ENCODE data around the gene CHMP4B.

The CHMP4B gene

GRCh38 chr20:33816191-33816590 is 5.0 kb downstream of the CHMP4B start:
- Histone ChIP-seq H3K9me3 (ENCODE audit: control insufficient read depth in 1 of 2, low read length in 2 of 2) (no peaks in the 10 kb centered on the region), H3K27ac (ENCODE audit: low read depth, low read length) (no peak overlapping the region), H3K4me1 (ENCODE audit: control insufficient read depth in 1 of 2, insufficient read depth in 2 of 2, low read length in 2 of 2) (peaks cover 55 to 62% of the 10 kb centered on the region in 2 donors), H3K4me3 (ENCODE audit: low read depth in 1 of 2, low read length in 2 of 2) (no peak overlapping the region), H3K9ac (ENCODE audit: low read depth in 1 of 2, low read length in 2 of 2) (no peak overlapping the region), H3K36me3 (ENCODE audit: control insufficient read depth in 1 of 2, insufficient read depth in 2 of 2, low read length in 2 of 2) (peaks cover 5 to 9% of the 10 kb centered on the region in 2 donors), H3K27me3 (ENCODE audit: control insufficient read depth in 1 of 2, insufficient read depth in 2 of 2, low read length in 2 of 2) (no peaks in the 10 kb centered on the region)

- H3K27ac ChIP-seq (ENCODE audit: low read depth, low read length) = no peak overlapping the region
- H3K4me1 ChIP-seq (ENCODE audit: control insufficient read depth in 1 of 2, insufficient read depth in 2 of 2, low read length in 2 of 2) = peaks cover 55 to 61% of the 10 kb centered on the region in 2 donors
Observed at GRCh38 chr20:33817411-33817810, 6.3 kb downstream of the CHMP4B start.

DNA sequence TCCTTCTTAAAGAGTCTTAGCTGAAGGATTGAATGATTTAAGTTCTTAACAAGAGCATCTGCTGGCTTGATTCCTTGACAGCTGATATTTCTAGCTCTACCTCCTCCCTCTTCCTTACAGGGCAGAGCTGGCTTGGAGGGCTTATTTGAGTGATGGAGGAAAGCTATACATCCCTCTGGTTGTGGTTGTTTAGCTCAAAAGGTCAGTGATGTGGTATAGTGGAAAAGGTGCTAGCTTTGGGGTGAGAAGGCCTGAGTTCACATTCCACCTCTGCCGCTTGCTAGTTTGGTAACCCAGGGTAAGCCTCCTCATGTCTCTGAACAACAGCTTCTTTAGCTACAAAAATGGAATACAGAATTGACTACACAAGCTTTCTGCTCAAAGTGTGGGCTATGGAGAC is 8.3 kb downstream of the CHMP4B start:
- no peaks in the 10 kb centered on the region for H3K9me3 ChIP-seq (ENCODE audit: control insufficient read depth in 1 of 2, low read length in 2 of 2)
- no peak overlapping the region for H3K27ac ChIP-seq (ENCODE audit: low read depth, low read length)
- no peak overlapping the region for H3K9ac ChIP-seq (ENCODE audit: low read depth in 1 of 2, low read length in 2 of 2)
- no peaks in the 10 kb centered on the region for H3K27me3 ChIP-seq (ENCODE audit: control insufficient read depth in 1 of 2, insufficient read depth in 2 of 2, low read length in 2 of 2)
- H3K4me1 ChIP-seq (ENCODE audit: control insufficient read depth in 1 of 2, insufficient read depth in 2 of 2, low read length in 2 of 2) = peaks cover 44 to 46% of the 10 kb centered on the region in 2 donors
- H3K4me3 ChIP-seq (ENCODE audit: low read depth in 1 of 2, low read length in 2 of 2) = no peak overlapping the region
- H3K36me3 ChIP-seq (ENCODE audit: control insufficient read depth in 1 of 2, insufficient read depth in 2 of 2, low read length in 2 of 2) = peaks cover 7 to 13% of the 10 kb centered on the region in 2 donors

More at GRCh38 chr20:33817411-33817810, 6.3 kb downstream of the CHMP4B start:
- Histone ChIP-seq H3K9me3 (ENCODE audit: control insufficient read depth in 1 of 2, low read length in 2 of 2) (no peaks in the 10 kb centered on the region), H3K9ac (ENCODE audit: low read depth in 1 of 2, low read length in 2 of 2) (no peak overlapping the region), H3K27me3 (ENCODE audit: control insufficient read depth in 1 of 2, insufficient read depth in 2 of 2, low read length in 2 of 2) (no peaks in the 10 kb centered on the region), H3K4me3 (ENCODE audit: low read depth in 1 of 2, low read length in 2 of 2) (no peak overlapping the region), H3K36me3 (ENCODE audit: control insufficient read depth in 1 of 2, insufficient read depth in 2 of 2, low read length in 2 of 2) (peaks cover 5 to 9% of the 10 kb centered on the region in 2 donors)

DNA sequence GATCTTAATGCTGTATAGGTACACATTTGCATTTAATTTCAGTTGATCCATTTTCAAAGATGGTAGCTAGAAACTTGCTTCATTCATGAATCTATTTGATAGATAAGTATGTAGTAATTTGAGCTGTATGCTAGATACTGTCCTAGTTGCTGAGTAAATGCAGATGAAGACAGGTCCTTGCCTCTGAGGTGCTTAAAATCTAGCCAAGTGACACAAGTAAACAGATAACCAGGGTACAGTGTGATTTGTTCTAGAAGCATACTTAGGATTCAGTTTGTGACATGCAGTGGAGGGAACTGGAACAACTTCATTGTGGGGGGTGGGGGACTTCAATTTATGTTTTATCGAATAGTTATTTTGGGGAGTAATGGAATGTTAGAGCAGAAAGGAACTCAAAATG is 9.2 kb downstream of the CHMP4B start:
- Histone ChIP-seq H3K36me3 (ENCODE audit: control insufficient read depth in 1 of 2, insufficient read depth in 2 of 2, low read length in 2 of 2) (peaks cover 7 to 11% of the 10 kb centered on the region in 2 donors), H3K27ac (ENCODE audit: low read depth, low read length) (no peak overlapping the region), H3K9ac (ENCODE audit: low read depth in 1 of 2, low read length in 2 of 2) (no peak overlapping the region), H3K9me3 (ENCODE audit: control insufficient read depth in 1 of 2, low read length in 2 of 2) (no peaks in the 10 kb centered on the region), H3K4me1 (ENCODE audit: control insufficient read depth in 1 of 2, insufficient read depth in 2 of 2, low read length in 2 of 2) (peaks cover 46% of the 10 kb centered on the region in 2 donors), H3K27me3 (ENCODE audit: control insufficient read depth in 1 of 2, insufficient read depth in 2 of 2, low read length in 2 of 2) (no peaks in the 10 kb centered on the region), H3K4me3 (ENCODE audit: low read depth in 1 of 2, low read length in 2 of 2) (no peak overlapping the region)

GRCh38 chr20:33821270-33821836 is 10.2 kb downstream of the CHMP4B start:
- H3K36me3 ChIP-seq (ENCODE audit: control insufficient read depth in 1 of 2, insufficient read depth in 2 of 2, low read length in 2 of 2) = peaks cover 2 to 4% of the 10 kb centered on the region in 2 donors
- H3K9me3 ChIP-seq (ENCODE audit: control insufficient read depth in 1 of 2, low read length in 2 of 2) = no peaks in the 10 kb centered on the region
- H3K27ac ChIP-seq (ENCODE audit: low read depth, low read length) = no peak overlapping the region
- no peak overlapping the region for H3K4me3 ChIP-seq (ENCODE audit: low read depth in 1 of 2, low read length in 2 of 2)
- H3K27me3 ChIP-seq (ENCODE audit: control insufficient read depth in 1 of 2, insufficient read depth in 2 of 2, low read length in 2 of 2) = no peaks in the 10 kb centered on the region
- peaks cover 46 to 48% of the 10 kb centered on the region in 2 donors for H3K4me1 ChIP-seq (ENCODE audit: control insufficient read depth in 1 of 2, insufficient read depth in 2 of 2, low read length in 2 of 2)
- no peak overlapping the region for H3K9ac ChIP-seq (ENCODE audit: low read depth in 1 of 2, low read length in 2 of 2)

GRCh38 chr20:33822423-33822822 is 11.3 kb downstream of the CHMP4B start:
- no peak overlapping the region for H3K4me3 ChIP-seq (ENCODE audit: low read depth in 1 of 2, low read length in 2 of 2)
- H3K4me1 ChIP-seq (ENCODE audit: control insufficient read depth in 1 of 2, insufficient read depth in 2 of 2, low read length in 2 of 2) = peaks cover 49 to 51% of the 10 kb centered on the region in 2 donors
- H3K27me3 ChIP-seq (ENCODE audit: control insufficient read depth in 1 of 2, insufficient read depth in 2 of 2, low read length in 2 of 2) = no peaks in the 10 kb centered on the region
- H3K36me3 ChIP-seq (ENCODE audit: control insufficient read depth in 1 of 2, insufficient read depth in 2 of 2, low read length in 2 of 2) = peaks cover 2 to 4% of the 10 kb centered on the region in 2 donors
- H3K9ac ChIP-seq (ENCODE audit: low read depth in 1 of 2, low read length in 2 of 2) = no peak overlapping the region
- no peaks in the 10 kb centered on the region for H3K9me3 ChIP-seq (ENCODE audit: control insufficient read depth in 1 of 2, low read length in 2 of 2)
- no peak overlapping the region for H3K27ac ChIP-seq (ENCODE audit: low read depth, low read length)

DNA sequence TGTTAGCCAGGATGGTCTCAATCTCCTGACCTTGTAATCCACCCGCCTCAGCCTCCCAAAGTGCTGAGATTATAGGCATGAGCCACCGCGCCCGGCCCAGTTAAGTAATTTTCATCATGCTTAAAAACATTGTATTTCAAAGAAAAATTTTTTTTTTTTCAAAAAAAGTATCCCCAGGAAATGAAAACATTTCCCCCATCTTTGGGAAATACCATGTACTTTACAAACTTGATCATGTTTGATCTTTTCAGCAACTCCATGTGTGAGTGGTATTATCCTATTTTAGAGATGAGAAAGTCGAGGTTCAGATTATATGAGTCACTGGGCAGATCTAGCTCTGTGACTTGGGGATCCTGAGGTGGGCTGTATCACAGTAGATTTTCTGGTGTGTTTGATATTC is 11.8 kb downstream of the CHMP4B start:
- Histone ChIP-seq H3K27ac (ENCODE audit: low read depth, low read length) (no peak overlapping the region), H3K4me1 (ENCODE audit: control insufficient read depth in 1 of 2, insufficient read depth in 2 of 2, low read length in 2 of 2) (peaks cover 49 to 51% of the 10 kb centered on the region in 2 donors), H3K4me3 (ENCODE audit: low read depth in 1 of 2, low read length in 2 of 2) (no peak overlapping the region), H3K36me3 (ENCODE audit: control insufficient read depth in 1 of 2, insufficient read depth in 2 of 2, low read length in 2 of 2) (peaks cover 2 to 4% of the 10 kb centered on the region in 2 donors), H3K9me3 (ENCODE audit: control insufficient read depth in 1 of 2, low read length in 2 of 2) (no peaks in the 10 kb centered on the region), H3K27me3 (ENCODE audit: control insufficient read depth in 1 of 2, insufficient read depth in 2 of 2, low read length in 2 of 2) (no peaks in the 10 kb centered on the region), H3K9ac (ENCODE audit: low read depth in 1 of 2, low read length in 2 of 2) (no peak overlapping the region)

- H3K27me3 ChIP-seq (ENCODE audit: control insufficient read depth in 1 of 2, insufficient read depth in 2 of 2, low read length in 2 of 2) = no peaks in the 10 kb centered on the region
- no peak overlapping the region for H3K9ac ChIP-seq (ENCODE audit: low read depth in 1 of 2, low read length in 2 of 2)
- H3K36me3 ChIP-seq (ENCODE audit: control insufficient read depth in 1 of 2, insufficient read depth in 2 of 2, low read length in 2 of 2) = peaks cover 2 to 4% of the 10 kb centered on the region in 2 donors
- H3K27ac ChIP-seq (ENCODE audit: low read depth, low read length) = no peak overlapping the region
- H3K4me1 ChIP-seq (ENCODE audit: control insufficient read depth in 1 of 2, insufficient read depth in 2 of 2, low read length in 2 of 2) = peaks cover 61 to 63% of the 10 kb centered on the region in 2 donors
- H3K9me3 ChIP-seq (ENCODE audit: control insufficient read depth in 1 of 2, low read length in 2 of 2) = no peaks in the 10 kb centered on the region
- H3K4me3 ChIP-seq (ENCODE audit: low read depth in 1 of 2, low read length in 2 of 2) = no peak overlapping the region
Observed at GRCh38 chr20:33824852-33825251, 13.7 kb downstream of the CHMP4B start.

DNA sequence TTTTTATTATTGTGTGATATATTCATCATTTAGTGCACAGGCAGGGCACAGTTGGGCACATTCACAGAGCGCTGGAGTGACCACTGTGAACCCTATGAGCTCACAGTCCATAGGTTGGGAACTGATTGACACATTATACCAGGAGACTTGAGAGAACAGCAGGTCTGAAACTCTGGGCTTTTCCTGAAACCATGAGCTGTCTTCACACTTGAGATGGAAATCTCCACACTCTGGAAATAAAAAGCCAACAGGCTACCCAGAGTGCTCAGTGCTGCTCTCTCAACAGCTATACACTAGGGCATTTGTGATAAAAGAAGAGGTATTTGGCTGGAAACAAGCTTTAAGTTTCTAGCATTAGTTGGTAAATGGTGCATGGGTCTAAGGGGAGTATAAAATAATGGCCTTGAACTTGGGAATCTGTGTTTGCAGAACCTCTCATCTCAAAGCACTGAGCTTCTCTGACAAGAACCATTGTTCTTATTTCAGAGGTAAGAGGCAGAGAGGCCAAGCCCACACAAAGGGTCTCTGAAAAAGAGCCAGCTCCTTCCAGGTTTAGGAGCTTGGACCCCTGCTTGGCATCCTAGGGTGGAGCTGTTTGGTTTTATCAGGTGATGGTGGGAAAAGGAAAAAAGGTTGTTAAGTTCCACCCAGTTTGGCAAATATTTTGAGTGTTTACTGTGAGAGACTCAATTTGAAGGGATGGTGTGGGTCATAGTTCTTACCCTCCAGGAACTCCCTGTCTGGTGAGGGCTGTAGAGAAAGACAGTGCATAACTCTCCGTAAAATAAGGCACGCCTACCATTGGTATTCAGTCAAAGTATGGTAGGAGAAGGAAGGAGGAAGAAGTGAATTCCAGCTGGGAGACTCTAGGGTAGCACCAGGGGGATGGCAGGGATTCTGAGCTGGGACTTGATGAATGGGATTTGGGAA is 14.5 kb downstream of the CHMP4B start:
- H3K36me3 ChIP-seq (ENCODE audit: control insufficient read depth in 1 of 2, insufficient read depth in 2 of 2, low read length in 2 of 2) = peaks cover 2 to 4% of the 10 kb centered on the region in 2 donors
- peaks cover 64 to 69% of the 10 kb centered on the region in 2 donors for H3K4me1 ChIP-seq (ENCODE audit: control insufficient read depth in 1 of 2, insufficient read depth in 2 of 2, low read length in 2 of 2)
- H3K27me3 ChIP-seq (ENCODE audit: control insufficient read depth in 1 of 2, insufficient read depth in 2 of 2, low read length in 2 of 2) = no peaks in the 10 kb centered on the region
- H3K27ac ChIP-seq (ENCODE audit: low read depth, low read length) = no peak overlapping the region
- peak overlapping the region in 1 of 2 donors; percentile 12 for H3K4me3 ChIP-seq (ENCODE audit: low read depth in 1 of 2, low read length in 2 of 2)
- H3K9me3 ChIP-seq (ENCODE audit: control insufficient read depth in 1 of 2, low read length in 2 of 2) = no peaks in the 10 kb centered on the region
- H3K9ac ChIP-seq (ENCODE audit: low read depth in 1 of 2, low read length in 2 of 2) = peak overlapping the region in 1 of 2 donors; percentile 17

- Histone ChIP-seq H3K27me3 (ENCODE audit: control insufficient read depth in 1 of 2, insufficient read depth in 2 of 2, low read length in 2 of 2) (no peaks in the 10 kb centered on the region), H3K4me3 (ENCODE audit: low read depth in 1 of 2, low read length in 2 of 2) (peak overlapping the region in 1 of 2 donors; percentile 12), H3K36me3 (ENCODE audit: control insufficient read depth in 1 of 2, insufficient read depth in 2 of 2, low read length in 2 of 2) (peaks cover 2 to 4% of the 10 kb centered on the region in 2 donors), H3K9ac (ENCODE audit: low read depth in 1 of 2, low read length in 2 of 2) (no peak overlapping the region), H3K9me3 (ENCODE audit: control insufficient read depth in 1 of 2, low read length in 2 of 2) (no peaks in the 10 kb centered on the region), H3K4me1 (ENCODE audit: control insufficient read depth in 1 of 2, insufficient read depth in 2 of 2, low read length in 2 of 2) (peaks cover 67 to 70% of the 10 kb centered on the region in 2 donors), H3K27ac (ENCODE audit: low read depth, low read length) (no peak overlapping the region)
Observed at GRCh38 chr20:33826270-33826897, 15.2 kb downstream of the CHMP4B start.
